ENCODE results near the gene MXD4.

GRCh38 chr4:2267841-2268240 is 5.9 kb upstream of the MXD4 start:
- no peak for TF ChIP-seq BHLHE40 (IDR thresholded peaks at IDR 0.05; ENCODE audit: borderline replicate concordance)
- TF ChIP-seq PKNOX1 (IDR thresholded peaks at IDR 0.05) = no peak
- TF ChIP-seq LEF1 (IDR thresholded peaks at IDR 0.05; ENCODE audit: borderline replicate concordance) = no peak
